Stimulated activated naive B cell treated with anti-CD40 and anti-IgM and Interleukin-4, amounts not matched to agents 10 μg/mL and 1 μg/mL and 100 μg/mL, for 72 hours (primary cell): ENCODE results near the gene RCC1.
A peak's percentile ranks its signal among the peaks of the same experiment; 100 is the strongest.
"Not testable (repeated sequence)": the region's sequence is repeated elsewhere in the genome, so short reads cannot be mapped to it uniquely, and the experiment has no call there.

ENCODE experiments used
- ATAC-seq, 2 donors: fragments of 150-1000 bp; cut with Tn5 transposase; replicated peaks; 2 replicates each; pipeline ENCODE4 v1.10.0; 2021; ENCODE audit warnings: moderate library complexity in 1 of 2
- DNase-seq: peaks from one replicate; pipeline ENCODE4 v3.0.0; 2021
- H3K27ac Mint-ChIP-seq: one replicate; pipeline ENCODE4 v1.8.0; 2022; ENCODE audit warnings: mild to moderate bottlenecking, mixed read lengths
- H3K27me3 Mint-ChIP-seq, 2 donors: one replicate each; pipeline ENCODE4 v1.8.0; 2022; ENCODE audit warnings: mixed read lengths in 2 of 2
- H3K36me3 Mint-ChIP-seq, 2 donors: one replicate each; pipeline ENCODE4 v1.8.0; 2022; ENCODE audit warnings: mixed read lengths in 2 of 2, mild to moderate bottlenecking in 1 of 2
- H3K4me1 Mint-ChIP-seq, 2 donors: one replicate each; pipeline ENCODE4 v1.8.0; 2022; ENCODE audit warnings: mixed read lengths in 2 of 2, mild to moderate bottlenecking in 1 of 2
- H3K4me3 Mint-ChIP-seq, 2 donors: one replicate each; pipeline ENCODE4 v1.8.0; 2022; ENCODE audit warnings: mild to moderate bottlenecking in 2 of 2, mixed read lengths in 2 of 2, moderate library complexity in 1 of 2
- H3K9me3 Mint-ChIP-seq, 2 donors: one replicate each; pipeline ENCODE4 v1.8.0; 2022; ENCODE audit warnings: mixed read lengths in 2 of 2, mild to moderate bottlenecking in 1 of 2

Gene RCC1, protein sequence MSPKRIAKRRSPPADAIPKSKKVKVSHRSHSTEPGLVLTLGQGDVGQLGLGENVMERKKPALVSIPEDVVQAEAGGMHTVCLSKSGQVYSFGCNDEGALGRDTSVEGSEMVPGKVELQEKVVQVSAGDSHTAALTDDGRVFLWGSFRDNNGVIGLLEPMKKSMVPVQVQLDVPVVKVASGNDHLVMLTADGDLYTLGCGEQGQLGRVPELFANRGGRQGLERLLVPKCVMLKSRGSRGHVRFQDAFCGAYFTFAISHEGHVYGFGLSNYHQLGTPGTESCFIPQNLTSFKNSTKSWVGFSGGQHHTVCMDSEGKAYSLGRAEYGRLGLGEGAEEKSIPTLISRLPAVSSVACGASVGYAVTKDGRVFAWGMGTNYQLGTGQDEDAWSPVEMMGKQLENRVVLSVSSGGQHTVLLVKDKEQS

DNA sequence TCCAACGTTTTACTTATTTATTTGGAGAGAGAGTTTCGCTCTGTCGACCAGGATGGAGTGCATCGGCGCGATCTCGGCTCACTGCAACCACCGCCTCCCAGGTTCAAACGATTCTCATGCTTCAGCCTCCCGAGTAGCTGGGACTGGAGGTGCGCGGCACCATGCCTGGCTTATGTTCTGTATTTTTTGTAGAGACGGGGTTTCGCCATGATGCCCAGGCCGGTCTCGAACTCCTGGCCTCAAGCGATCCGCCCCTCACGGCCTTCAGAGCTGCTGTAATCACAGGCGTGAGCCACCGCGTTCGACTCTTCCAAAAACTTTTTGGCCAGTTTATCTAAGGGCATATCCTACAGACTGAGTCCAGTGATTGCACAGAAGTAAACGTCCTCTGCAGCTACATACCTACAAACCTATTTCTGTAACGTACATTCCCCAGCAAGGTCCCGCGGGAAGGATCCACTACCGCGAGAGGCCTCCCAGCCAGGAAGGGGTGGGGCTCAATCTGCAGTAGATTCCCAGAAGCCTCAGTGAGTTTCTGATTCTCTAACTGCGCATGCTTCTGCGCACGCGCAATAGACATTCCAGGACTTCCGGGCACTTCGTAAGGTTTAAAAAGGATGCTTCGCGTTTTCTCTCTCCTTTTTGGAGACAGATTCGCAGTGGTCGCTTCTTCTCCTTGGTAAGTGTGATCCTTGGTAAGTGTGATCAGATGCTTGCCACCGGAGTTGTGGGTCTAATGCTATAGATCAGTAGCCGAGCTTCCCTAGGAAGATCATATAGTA lies at the start of gene RCC1:
RCC1 (plus strand) TSS at position 638 of the 782 bp plus-strand sequence. CDS start 23,824 bp downstream, outside the sequence.
- ATAC-seq: peak; percentile 86 to 90
- peaks cover 19 to 45% of the 10 kb centered on the region in 2 donors for H3K4me1 Mint-ChIP-seq
- DNase-seq: peak; percentile 94
- peaks cover 0 to 2% of the 10 kb centered on the region in 2 donors for H3K9me3 Mint-ChIP-seq
- peaks cover 0 to 3% of the 10 kb centered on the region in 2 donors for H3K27me3 Mint-ChIP-seq
- peaks cover 48 to 52% of the 10 kb centered on the region in 2 donors for H3K36me3 Mint-ChIP-seq
- H3K27ac Mint-ChIP-seq: peak within 1 kb of the TSS; percentile 100
- peak within 1 kb of the TSS; percentile 96 to 97 for H3K4me3 Mint-ChIP-seq

- H3K27me3 Mint-ChIP-seq: no peaks in the 10 kb centered on the region
- DNase-seq (no peak), ATAC-seq (no peak)
- H3K4me1 Mint-ChIP-seq: peaks cover 1 to 9% of the 10 kb centered on the region in 2 donors
- H3K9me3 Mint-ChIP-seq: no peaks in the 10 kb centered on the region
- peaks cover 16 to 18% of the 10 kb centered on the region in 2 donors for H3K36me3 Mint-ChIP-seq
- H3K27ac Mint-ChIP-seq: no peak overlapping the region
- no peak overlapping the region for H3K4me3 Mint-ChIP-seq
These were observed 49.8 kb upstream of the RCC1 start for GRCh38 chr1:28456078-28456477.

- H3K4me3 Mint-ChIP-seq: no peak overlapping the region
- no peak for ATAC-seq
- H3K27me3 Mint-ChIP-seq: no peaks in the 10 kb centered on the region
- H3K9me3 Mint-ChIP-seq: no peaks in the 10 kb centered on the region
- no peak for DNase-seq
- H3K4me1 Mint-ChIP-seq: peaks cover 1 to 9% of the 10 kb centered on the region in 2 donors
- H3K36me3 Mint-ChIP-seq: peaks cover 22 to 24% of the 10 kb centered on the region in 2 donors
- no peak overlapping the region for H3K27ac Mint-ChIP-seq
These were observed 48.2 kb upstream of the RCC1 start for GRCh38 chr1:28457678-28458077.

DNA sequence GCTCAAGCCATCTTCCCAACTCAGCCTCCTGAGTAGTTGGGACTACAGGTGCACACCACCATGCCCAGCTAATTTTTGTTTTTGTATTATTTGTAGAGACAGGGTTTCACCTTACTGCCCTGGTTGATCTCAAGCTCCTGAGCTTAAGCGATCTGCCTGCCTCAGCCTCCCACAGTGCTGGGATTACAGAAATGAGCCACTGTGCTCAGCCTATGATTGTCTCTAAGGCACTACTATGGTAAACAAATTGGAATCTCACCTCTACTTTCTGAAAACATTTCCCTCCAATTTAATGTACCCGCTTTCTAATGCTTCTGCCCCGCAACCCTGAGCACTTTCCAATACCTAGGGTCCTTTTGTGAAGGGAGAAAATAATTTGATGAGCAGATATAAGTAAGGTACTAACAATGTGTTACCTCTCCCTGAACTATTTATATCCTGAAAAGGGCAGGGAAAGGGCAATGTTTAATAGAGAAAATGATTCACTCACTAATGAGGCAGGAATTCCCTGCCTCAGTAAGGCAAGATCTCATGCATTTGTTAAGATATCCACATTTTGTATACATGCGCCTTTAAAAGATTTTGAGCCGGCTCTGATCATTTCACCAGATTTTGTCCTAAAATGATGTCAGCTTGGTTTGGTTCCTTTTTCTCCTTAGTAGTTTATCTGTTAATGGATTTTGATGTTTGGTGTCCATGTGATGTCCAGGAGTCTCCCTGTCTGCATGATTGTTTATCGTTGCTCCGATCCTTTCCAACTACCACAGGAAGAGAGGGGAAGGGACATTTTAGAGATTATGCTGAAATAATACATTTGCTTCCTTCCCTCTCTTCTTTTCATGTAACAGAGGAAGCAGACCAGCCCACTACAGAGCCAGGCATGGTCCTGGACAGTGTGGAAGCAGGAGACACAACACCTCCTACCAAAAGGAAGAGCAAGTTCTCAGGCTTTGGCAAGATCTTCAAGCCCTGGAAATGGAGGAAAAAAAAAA lies 47.3 kb upstream of the RCC1 start:
- ATAC-seq (no peak), DNase-seq (no peak)
- H3K36me3 Mint-ChIP-seq: peaks cover 16 to 20% of the 10 kb centered on the region in 2 donors
- no peak overlapping the region for H3K4me3 Mint-ChIP-seq
- no peaks in the 10 kb centered on the region for H3K27me3 Mint-ChIP-seq
- H3K27ac Mint-ChIP-seq: no peak overlapping the region
- no peaks in the 10 kb centered on the region for H3K9me3 Mint-ChIP-seq
- H3K4me1 Mint-ChIP-seq: peaks cover 1 to 9% of the 10 kb centered on the region in 2 donors

DNA sequence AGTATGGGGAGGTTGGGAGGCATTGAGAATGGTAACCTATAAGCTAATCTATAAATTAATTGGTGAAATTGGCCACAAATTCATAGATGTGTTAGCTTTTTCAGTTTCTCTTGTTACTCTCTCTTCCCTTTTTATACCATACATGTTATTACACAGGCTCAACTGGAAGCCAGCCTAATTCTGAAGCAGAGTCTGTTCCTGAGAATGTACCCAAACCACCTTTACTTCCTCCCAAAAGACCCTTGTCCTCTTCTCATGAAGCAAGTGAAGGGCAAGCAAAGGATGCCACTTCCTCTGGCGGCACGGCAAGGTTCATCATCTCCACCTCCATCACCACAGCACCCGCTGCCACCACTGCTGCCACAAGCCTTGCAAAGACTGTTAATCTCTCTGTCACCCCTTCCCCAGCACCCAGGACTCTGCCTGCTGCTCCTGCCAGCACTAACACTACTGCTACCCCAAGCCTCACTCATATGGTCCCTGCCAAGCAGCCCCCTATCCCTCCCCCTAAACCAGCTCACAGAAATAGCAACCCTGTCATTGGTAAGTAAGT lies 39.5 kb upstream of the RCC1 start:
- H3K27ac Mint-ChIP-seq: peak overlapping the region; percentile 60
- ATAC-seq (peak; percentile 84 to 92), DNase-seq (no peak)
- H3K36me3 Mint-ChIP-seq: peaks cover 10 to 24% of the 10 kb centered on the region in 2 donors
- H3K4me3 Mint-ChIP-seq: peak overlapping the region; percentile 15 to 25
- no peaks in the 10 kb centered on the region for H3K27me3 Mint-ChIP-seq
- peaks cover 5 to 30% of the 10 kb centered on the region in 2 donors for H3K4me1 Mint-ChIP-seq
- H3K9me3 Mint-ChIP-seq: no peaks in the 10 kb centered on the region

- Mint-ChIP-seq H3K27ac (no peak overlapping the region), H3K9me3 (no peaks in the 10 kb centered on the region), H3K36me3 (peaks cover 20 to 25% of the 10 kb centered on the region in 2 donors), H3K4me1 (peaks cover 5 to 26% of the 10 kb centered on the region in 2 donors), H3K4me3 (no peak overlapping the region), H3K27me3 (no peaks in the 10 kb centered on the region)
- ATAC-seq: no peak
- no peak for DNase-seq
These were observed 35.7 kb upstream of the RCC1 start for GRCh38 chr1:28470146-28470545.

- H3K27ac Mint-ChIP-seq, H3K4me3 Mint-ChIP-seq, H3K27me3 Mint-ChIP-seq, H3K4me1 Mint-ChIP-seq, ATAC-seq, DNase-seq, H3K9me3 Mint-ChIP-seq: not testable (repeated sequence)
- peaks cover 21 to 24% of the 10 kb centered on the region in 2 donors for H3K36me3 Mint-ChIP-seq
These were observed 26.3 kb upstream of the RCC1 start for GRCh38 chr1:28479497-28479896.

GRCh38 chr1:28480308-28480707 lies 25.5 kb upstream of the RCC1 start:
- DNase-seq (no peak), ATAC-seq (no peak)
- Mint-ChIP-seq H3K36me3 (peaks cover 20 to 27% of the 10 kb centered on the region in 2 donors), H3K4me3 (no peak overlapping the region), H3K9me3 (no peaks in the 10 kb centered on the region), H3K4me1 (no peaks in the 10 kb centered on the region), H3K27ac (no peak overlapping the region), H3K27me3 (no peaks in the 10 kb centered on the region)

DNA sequence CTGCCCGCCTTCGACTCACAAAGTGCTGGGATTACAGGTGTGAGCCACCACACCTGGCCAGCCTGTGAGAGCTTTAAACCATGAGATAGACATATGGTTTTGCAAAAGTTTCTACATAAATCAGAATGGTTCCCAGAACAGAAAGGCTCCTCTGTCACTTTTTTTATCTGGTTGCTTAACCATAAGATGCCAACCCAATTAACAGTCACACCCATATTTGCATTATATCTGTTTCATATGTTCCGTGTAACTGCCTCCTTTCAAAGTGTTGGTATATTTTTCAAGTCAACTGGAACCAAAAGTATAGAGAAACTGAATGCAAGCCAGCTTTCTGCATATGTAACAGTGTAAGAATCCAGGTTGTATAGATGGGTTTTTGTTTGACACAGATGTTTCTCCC lies 23.7 kb upstream of the RCC1 start:
- Mint-ChIP-seq H3K4me1 (no peaks in the 10 kb centered on the region), H3K36me3 (peaks cover 24 to 25% of the 10 kb centered on the region in 2 donors), H3K27ac (no peak overlapping the region), H3K27me3 (no peaks in the 10 kb centered on the region), H3K9me3 (no peaks in the 10 kb centered on the region), H3K4me3 (no peak overlapping the region)
- DNase-seq: no peak
- ATAC-seq: no peak

- H3K4me1 Mint-ChIP-seq: no peaks in the 10 kb centered on the region
- H3K9me3 Mint-ChIP-seq: no peaks in the 10 kb centered on the region
- no peak overlapping the region for H3K4me3 Mint-ChIP-seq
- DNase-seq (no peak), ATAC-seq (no peak)
- peaks cover 23 to 26% of the 10 kb centered on the region in 2 donors for H3K36me3 Mint-ChIP-seq
- no peaks in the 10 kb centered on the region for H3K27me3 Mint-ChIP-seq
- no peak overlapping the region for H3K27ac Mint-ChIP-seq
These were observed 23.1 kb upstream of the RCC1 start for GRCh38 chr1:28482702-28483101.

DNA sequence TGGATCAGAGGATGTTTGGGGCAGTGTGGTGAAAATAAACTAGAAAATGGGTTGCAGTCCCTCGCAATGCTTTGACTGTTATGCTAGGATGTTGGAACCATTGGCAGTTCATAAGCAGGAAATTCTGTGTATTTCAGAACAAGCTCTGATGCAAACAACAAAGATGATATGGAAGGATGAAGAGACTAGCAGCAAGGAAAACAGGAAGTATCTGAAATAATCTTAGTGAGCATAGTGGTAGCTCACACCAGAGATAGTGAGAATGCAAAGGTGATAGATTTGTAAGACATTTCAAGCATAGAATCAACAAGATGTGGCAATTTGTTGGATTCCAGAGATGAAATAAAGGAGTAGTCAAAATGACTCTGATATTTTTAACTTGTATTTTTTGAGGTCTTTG lies 11.1 kb upstream of the RCC1 start:
- ATAC-seq (no peak), DNase-seq (no peak)
- H3K27ac Mint-ChIP-seq: no peak overlapping the region
- H3K4me3 Mint-ChIP-seq: no peak overlapping the region
- peaks cover 16 to 28% of the 10 kb centered on the region in 2 donors for H3K36me3 Mint-ChIP-seq
- no peaks in the 10 kb centered on the region for H3K4me1 Mint-ChIP-seq
- no peaks in the 10 kb centered on the region for H3K9me3 Mint-ChIP-seq
- no peaks in the 10 kb centered on the region for H3K27me3 Mint-ChIP-seq

DNA sequence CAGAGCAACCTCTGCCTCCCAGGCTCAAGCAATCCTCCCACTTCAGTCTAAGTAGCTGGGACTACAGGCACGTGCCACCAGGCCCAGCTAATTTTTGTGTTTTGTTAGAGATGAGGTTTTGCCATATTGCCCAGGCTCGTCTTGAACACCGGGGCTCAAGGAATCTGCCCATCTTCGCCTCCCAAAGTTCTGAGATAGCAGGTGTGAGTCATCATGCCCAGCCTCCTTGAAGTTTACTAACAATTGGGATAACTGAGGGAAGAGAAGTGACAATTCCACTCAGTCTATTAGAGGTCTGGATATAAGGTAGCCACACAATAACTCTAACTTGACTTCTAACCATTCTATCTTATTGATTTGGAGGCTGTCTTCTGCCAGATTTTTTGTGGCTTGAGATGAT lies 6.3 kb upstream of the RCC1 start:
- peaks cover 0 to 3% of the 10 kb centered on the region in 2 donors for H3K4me1 Mint-ChIP-seq
- no peaks in the 10 kb centered on the region for H3K9me3 Mint-ChIP-seq
- DNase-seq: no peak
- no peak for ATAC-seq
- no peak overlapping the region for H3K4me3 Mint-ChIP-seq
- peaks cover 11 to 17% of the 10 kb centered on the region in 2 donors for H3K36me3 Mint-ChIP-seq
- H3K27me3 Mint-ChIP-seq: no peaks in the 10 kb centered on the region
- peak overlapping the region; percentile 71 for H3K27ac Mint-ChIP-seq

- no peak overlapping the region for H3K27ac Mint-ChIP-seq
These were observed 3.9 kb upstream of the RCC1 start for GRCh38 chr1:28501925-28502324.

More at GRCh38 chr1:28501925-28502324, 3.9 kb upstream of the RCC1 start:
- no peak for DNase-seq
- peaks cover 0 to 3% of the 10 kb centered on the region in 2 donors for H3K27me3 Mint-ChIP-seq
- peaks cover 2 to 20% of the 10 kb centered on the region in 2 donors for H3K4me1 Mint-ChIP-seq
- no peak for ATAC-seq
- no peaks in the 10 kb centered on the region for H3K9me3 Mint-ChIP-seq
- peaks cover 19 to 20% of the 10 kb centered on the region in 2 donors for H3K36me3 Mint-ChIP-seq
- no peak overlapping the region for H3K4me3 Mint-ChIP-seq
